PFSK-1 (cell line): ENCODE results near the gene CCSER1.

Experiments
- FOXP2 ChIP-seq: optimal IDR thresholded peaks from 2 replicates; pipeline ENCODE3; 2011; ENCODE audit warnings: borderline replicate concordance, control low read depth, inconsistent platforms; ENCODE audit not compliant: insufficient read depth; ENCODE audit errors: extremely low read length, extremely low read depth
- POLR2AphosphoS5 ChIP-seq: IDR thresholded peaks from 2 replicates; pipeline ENCODE4 v1.6.1; 2012; ENCODE audit warnings: low read depth, mild to moderate bottlenecking, control low read depth, low read length, moderate library complexity
- REST ChIP-seq, 2 experiments: IDR thresholded peaks; 2 replicates each; pipeline versions ENCODE4 v1.6.1 to v1.8.0; 2011 to 2012; ENCODE audit warnings: low read depth in 2 of 2, low read length in 2 of 2, control low read depth in 1 of 2, inconsistent platforms in 1 of 2, mild to moderate bottlenecking in 1 of 2, moderate library complexity in 1 of 2; ENCODE audit not compliant: insufficient read depth in 1 of 2
- SIN3A ChIP-seq: IDR thresholded peaks from 2 replicates; pipeline ENCODE4 v1.6.1; 2012; ENCODE audit warnings: mild to moderate bottlenecking, low read length, moderate library complexity, borderline replicate concordance; ENCODE audit not compliant: insufficient read depth
- TAF1 ChIP-seq: IDR thresholded peaks from 2 replicates; pipeline ENCODE4 v1.6.1; 2012; ENCODE audit warnings: low read length, control low read depth, borderline replicate concordance; ENCODE audit not compliant: insufficient read depth

Gene CCSER1

DNA sequence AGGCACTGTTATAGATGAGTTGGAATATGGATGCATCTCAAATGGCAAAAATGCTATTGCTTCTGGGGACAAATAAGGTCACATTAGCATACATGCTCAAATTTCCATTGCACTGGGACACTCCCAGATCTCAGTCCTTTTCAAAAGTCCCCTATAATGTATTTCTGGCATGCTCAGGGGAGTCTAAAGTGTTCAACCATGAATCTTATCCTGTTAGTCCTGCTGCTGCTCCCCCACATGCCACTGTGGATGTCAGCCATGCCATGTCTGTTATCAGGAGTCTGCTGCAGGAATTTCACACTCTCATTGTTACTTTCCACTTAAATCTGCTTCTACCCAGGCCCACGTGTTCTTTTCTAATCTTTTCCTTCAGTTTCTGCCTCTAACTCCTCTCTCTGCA is 1000.6 kb downstream of the CCSER1 start:
- TF ChIP-seq SIN3A: no peak
- TF ChIP-seq TAF1: no peak
- TF ChIP-seq REST (IDR thresholded peaks at IDR 0.05; ENCODE audit: insufficient read depth in 1 of 2, low read depth in 2 of 2, low read length in 2 of 2): no peak
- no peak for TF ChIP-seq POLR2AphosphoS5
- no peak for TF ChIP-seq FOXP2

DNA sequence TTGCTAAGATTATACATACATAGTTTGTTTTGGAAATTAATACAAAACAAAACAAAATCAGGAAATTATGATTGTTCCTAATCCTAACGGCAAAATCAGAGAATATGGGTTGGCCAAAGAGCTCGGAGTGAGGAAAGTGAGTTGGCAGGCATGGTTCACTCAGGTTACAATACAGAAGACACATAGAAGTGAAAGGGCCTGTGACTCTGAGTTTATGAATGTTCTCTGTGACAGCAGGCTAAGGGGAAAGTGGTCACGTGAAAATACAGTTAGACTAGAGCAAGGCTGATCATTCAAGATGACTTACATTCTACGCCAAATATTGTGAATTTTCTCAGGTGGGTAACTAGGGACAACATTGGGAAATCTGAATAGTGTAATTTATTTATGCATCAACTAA is 1001.3 kb downstream of the CCSER1 start:
- no peak for TF ChIP-seq SIN3A
- no peak for TF ChIP-seq REST (IDR thresholded peaks at IDR 0.05; ENCODE audit: insufficient read depth in 1 of 2, low read depth in 2 of 2, low read length in 2 of 2)
- TF ChIP-seq TAF1: no peak
- TF ChIP-seq POLR2AphosphoS5: no peak
- TF ChIP-seq FOXP2: no peak

GRCh38 chr4:91147067-91147466 is 1019.9 kb downstream of the CCSER1 start:
- TF ChIP-seq SIN3A (no peak), TAF1 (no peak), FOXP2 (no peak), REST (IDR thresholded peaks at IDR 0.05; ENCODE audit: insufficient read depth in 1 of 2, low read depth in 2 of 2, low read length in 2 of 2) (no peak), POLR2AphosphoS5 (no peak)

GRCh38 chr4:91170768-91171167 is 1043.6 kb downstream of the CCSER1 start:
- TF ChIP-seq REST (IDR thresholded peaks at IDR 0.05; ENCODE audit: insufficient read depth in 1 of 2, low read depth in 2 of 2, low read length in 2 of 2) (no peak), POLR2AphosphoS5 (no peak), TAF1 (no peak), SIN3A (no peak), FOXP2 (no peak)

GRCh38 chr4:91171217-91171616 is 1044.0 kb downstream of the CCSER1 start:
- TF ChIP-seq POLR2AphosphoS5 (no peak), SIN3A (no peak), REST (IDR thresholded peaks at IDR 0.05; ENCODE audit: insufficient read depth in 1 of 2, low read depth in 2 of 2, low read length in 2 of 2) (no peak), TAF1 (no peak), FOXP2 (no peak)
